ENCODE data around the gene TRMT61A.
A peak's percentile ranks its signal among the peaks of the same experiment; 100 is the strongest.

Gene TRMT61A

DNA sequence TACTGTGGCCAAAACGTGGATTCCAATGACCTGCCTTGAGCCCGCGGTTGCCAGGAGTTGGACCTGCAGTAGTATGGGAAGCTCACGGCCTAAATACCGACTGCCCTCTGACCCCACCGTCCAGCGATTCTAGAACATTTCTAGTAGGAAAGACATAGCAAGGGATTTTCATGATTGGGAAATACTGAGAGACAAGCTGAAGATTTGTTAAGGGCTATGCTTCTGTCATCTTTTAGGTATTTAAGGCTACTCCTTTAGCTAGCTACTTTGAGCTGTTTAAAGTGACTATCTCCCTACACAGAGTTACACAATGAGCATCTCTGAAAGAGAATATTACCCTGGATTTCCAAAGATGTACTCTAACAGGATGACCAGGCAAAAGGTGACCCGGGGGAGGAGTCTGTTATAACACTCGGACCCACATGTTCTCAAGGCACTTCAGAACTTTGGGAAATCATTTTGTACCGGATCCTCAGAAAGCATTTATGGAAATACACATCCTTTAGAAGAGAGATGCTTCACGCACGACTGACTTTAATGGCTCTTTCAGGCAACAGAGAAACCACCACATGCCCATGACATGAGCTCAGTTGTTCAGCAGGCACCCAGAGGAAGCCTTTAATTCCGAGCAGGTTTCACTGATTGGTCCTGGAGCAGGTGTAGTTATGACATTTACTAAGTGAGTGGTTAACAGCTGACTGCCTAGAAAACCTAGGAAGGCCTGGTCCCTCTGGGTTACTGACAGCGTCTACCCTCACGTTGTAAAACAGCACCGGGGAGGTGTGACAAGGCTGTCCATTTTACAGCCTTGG is 29.3 kb downstream of the TRMT61A start:
- no peaks in the 10 kb centered on the region for H3K27me3 ChIP-seq (ENCODE audit: control insufficient read depth in 2 of 2, insufficient read depth in 2 of 2, low read length in 2 of 2)
- H3K27ac ChIP-seq (ENCODE audit: low read depth in 2 of 2, low read length in 2 of 2) = peak overlapping the region in 1 of 2 donors; percentile 3
- no peak overlapping the region for H3K4me3 ChIP-seq (ENCODE audit: low read length in 2 of 2)
- H3K4me1 ChIP-seq (ENCODE audit: control insufficient read depth in 2 of 2, insufficient read depth in 2 of 2, low read length in 2 of 2) = peaks cover 16 to 28% of the 10 kb centered on the region in 2 donors
- peaks cover 25 to 34% of the 10 kb centered on the region in 2 donors for H3K36me3 ChIP-seq (ENCODE audit: control insufficient read depth in 2 of 2, insufficient read depth in 2 of 2, low read length in 2 of 2)
- H3K9me3 ChIP-seq (ENCODE audit: control insufficient read depth in 2 of 2, low read length in 2 of 2) = no peaks in the 10 kb centered on the region
- H3K9ac ChIP-seq (ENCODE audit: low read depth in 1 of 2, low read length in 2 of 2) = no peak overlapping the region

DNA sequence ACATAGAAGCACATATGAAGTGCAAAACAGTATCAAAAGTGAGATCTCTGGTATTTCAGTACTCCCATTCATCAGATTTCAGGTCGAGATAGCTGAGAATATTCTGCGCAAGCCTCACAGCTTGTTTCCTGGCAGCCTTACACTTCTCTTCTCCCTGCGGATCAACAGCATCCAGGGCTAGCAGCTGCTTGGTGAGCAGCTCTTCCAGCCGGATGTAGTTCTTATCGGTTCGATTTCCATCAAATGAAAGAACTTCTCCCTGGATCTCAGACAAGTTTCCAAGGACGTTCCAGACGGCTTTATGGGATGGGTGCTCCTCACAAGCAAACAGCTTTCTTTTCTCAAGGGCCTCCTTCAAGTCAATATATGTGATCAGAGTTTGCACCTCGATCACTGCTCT is 30.8 kb downstream of the TRMT61A start:
- H3K9me3 ChIP-seq (ENCODE audit: control insufficient read depth in 2 of 2, low read length in 2 of 2) = no peaks in the 10 kb centered on the region
- no peak overlapping the region for H3K4me3 ChIP-seq (ENCODE audit: low read length in 2 of 2)
- no peak overlapping the region for H3K27ac ChIP-seq (ENCODE audit: low read depth in 2 of 2, low read length in 2 of 2)
- H3K4me1 ChIP-seq (ENCODE audit: control insufficient read depth in 2 of 2, insufficient read depth in 2 of 2, low read length in 2 of 2) = peaks cover 26 to 38% of the 10 kb centered on the region in 2 donors
- peaks cover 25 to 34% of the 10 kb centered on the region in 2 donors for H3K36me3 ChIP-seq (ENCODE audit: control insufficient read depth in 2 of 2, insufficient read depth in 2 of 2, low read length in 2 of 2)
- no peaks in the 10 kb centered on the region for H3K27me3 ChIP-seq (ENCODE audit: control insufficient read depth in 2 of 2, insufficient read depth in 2 of 2, low read length in 2 of 2)
- H3K9ac ChIP-seq (ENCODE audit: low read depth in 1 of 2, low read length in 2 of 2) = no peak overlapping the region

DNA sequence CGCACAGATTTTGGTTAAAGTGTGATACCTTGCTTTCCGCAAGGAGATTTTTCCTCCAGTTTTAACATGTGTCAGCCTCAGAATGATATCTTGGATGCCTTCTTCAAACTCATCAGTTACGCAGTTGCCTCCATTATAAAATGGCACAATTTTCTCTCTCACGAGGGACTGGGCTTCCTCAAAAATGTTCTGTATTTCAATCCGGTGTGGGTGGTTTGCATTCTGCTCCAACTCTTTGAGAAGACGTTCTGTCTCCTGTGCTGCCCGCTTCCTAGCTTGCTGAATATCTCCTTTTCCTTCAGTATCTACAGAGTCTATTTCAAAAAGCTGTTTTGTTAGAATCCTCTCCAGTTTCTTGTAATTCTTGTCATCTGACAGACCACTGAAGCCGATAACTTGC is 31.7 kb downstream of the TRMT61A start:
- Histone ChIP-seq H3K9ac (ENCODE audit: low read depth in 1 of 2, low read length in 2 of 2) (peak overlapping the region; percentile 8 to 88), H3K9me3 (ENCODE audit: control insufficient read depth in 2 of 2, low read length in 2 of 2) (no peaks in the 10 kb centered on the region), H3K4me3 (ENCODE audit: low read length in 2 of 2) (peak overlapping the region; percentile 92 to 94), H3K27me3 (ENCODE audit: control insufficient read depth in 2 of 2, insufficient read depth in 2 of 2, low read length in 2 of 2) (no peaks in the 10 kb centered on the region), H3K27ac (ENCODE audit: low read depth in 2 of 2, low read length in 2 of 2) (no peak overlapping the region), H3K36me3 (ENCODE audit: control insufficient read depth in 2 of 2, insufficient read depth in 2 of 2, low read length in 2 of 2) (peaks cover 25 to 34% of the 10 kb centered on the region in 2 donors), H3K4me1 (ENCODE audit: control insufficient read depth in 2 of 2, insufficient read depth in 2 of 2, low read length in 2 of 2) (peaks cover 26 to 38% of the 10 kb centered on the region in 2 donors)

DNA sequence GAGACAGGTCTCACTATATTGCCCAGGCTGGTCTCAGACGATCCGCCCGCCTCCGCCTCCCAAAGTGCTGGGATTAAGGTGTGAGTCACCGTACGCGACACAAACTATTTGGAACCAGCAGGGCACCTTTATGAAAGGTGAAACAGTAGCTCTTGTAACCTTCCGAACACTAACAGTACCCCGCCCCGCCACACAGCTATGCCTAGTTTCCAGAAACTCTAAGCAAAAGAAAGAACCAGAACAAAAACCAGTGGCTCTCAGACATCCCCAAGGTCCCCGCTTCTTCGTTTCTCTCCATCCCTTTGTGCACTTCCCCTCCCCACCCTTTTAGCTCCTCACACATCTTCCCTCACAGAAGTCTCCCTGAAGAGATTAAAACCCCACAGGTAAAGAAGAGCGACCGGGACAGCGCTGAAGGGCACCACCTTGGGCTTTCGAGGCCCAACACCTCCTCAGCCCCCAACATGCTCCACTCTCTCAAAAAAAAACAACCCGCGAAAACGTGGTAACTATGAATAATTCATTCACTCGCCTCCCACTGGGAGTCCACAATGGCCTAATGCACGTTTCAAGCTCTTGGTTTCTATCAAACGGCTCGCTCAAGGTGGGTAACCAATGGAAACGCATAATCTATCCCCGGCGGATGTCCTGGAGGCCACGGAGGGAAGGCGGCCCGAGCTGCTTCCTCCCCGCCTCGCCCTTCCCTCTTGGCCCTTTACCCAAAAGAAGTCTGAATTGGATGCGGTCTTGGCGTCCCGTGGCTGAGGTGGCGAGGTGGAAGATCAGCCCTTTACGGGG is 32.6 kb downstream of the TRMT61A start:
- H3K9me3 ChIP-seq (ENCODE audit: control insufficient read depth in 2 of 2, low read length in 2 of 2) = no peaks in the 10 kb centered on the region
- peaks cover 26 to 38% of the 10 kb centered on the region in 2 donors for H3K4me1 ChIP-seq (ENCODE audit: control insufficient read depth in 2 of 2, insufficient read depth in 2 of 2, low read length in 2 of 2)
- H3K9ac ChIP-seq (ENCODE audit: low read depth in 1 of 2, low read length in 2 of 2) = peak overlapping the region; percentile 80 to 88
- H3K27ac ChIP-seq (ENCODE audit: low read depth in 2 of 2, low read length in 2 of 2) = peak overlapping the region; percentile 95 to 96
- no peaks in the 10 kb centered on the region for H3K27me3 ChIP-seq (ENCODE audit: control insufficient read depth in 2 of 2, insufficient read depth in 2 of 2, low read length in 2 of 2)
- H3K4me3 ChIP-seq (ENCODE audit: low read length in 2 of 2) = peak overlapping the region; percentile 92 to 94
- H3K36me3 ChIP-seq (ENCODE audit: control insufficient read depth in 2 of 2, insufficient read depth in 2 of 2, low read length in 2 of 2) = peaks cover 26 to 34% of the 10 kb centered on the region in 2 donors

DNA sequence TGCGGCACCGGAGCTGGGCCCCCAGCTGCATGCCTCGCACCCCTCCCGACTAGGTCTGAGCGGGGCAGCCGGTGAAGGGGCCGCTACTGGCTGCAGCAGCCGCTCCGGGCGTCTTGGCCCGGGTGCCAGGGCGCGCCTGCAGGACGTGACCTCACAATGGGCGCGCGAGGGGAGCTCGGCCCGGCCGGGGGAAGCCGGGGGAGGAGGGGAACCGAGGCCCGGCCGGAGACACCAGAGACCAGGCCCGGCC is 33.1 kb downstream of the TRMT61A start:
- Histone ChIP-seq H3K9ac (ENCODE audit: low read depth in 1 of 2, low read length in 2 of 2) (peak overlapping the region; percentile 80 to 88), H3K4me3 (ENCODE audit: low read length in 2 of 2) (peak overlapping the region; percentile 92 to 94), H3K36me3 (ENCODE audit: control insufficient read depth in 2 of 2, insufficient read depth in 2 of 2, low read length in 2 of 2) (peaks cover 25 to 30% of the 10 kb centered on the region in 2 donors), H3K4me1 (ENCODE audit: control insufficient read depth in 2 of 2, insufficient read depth in 2 of 2, low read length in 2 of 2) (peaks cover 26 to 36% of the 10 kb centered on the region in 2 donors), H3K27ac (ENCODE audit: low read depth in 2 of 2, low read length in 2 of 2) (peak overlapping the region; percentile 95 to 96), H3K27me3 (ENCODE audit: control insufficient read depth in 2 of 2, insufficient read depth in 2 of 2, low read length in 2 of 2) (no peaks in the 10 kb centered on the region), H3K9me3 (ENCODE audit: control insufficient read depth in 2 of 2, low read length in 2 of 2) (no peaks in the 10 kb centered on the region)

DNA sequence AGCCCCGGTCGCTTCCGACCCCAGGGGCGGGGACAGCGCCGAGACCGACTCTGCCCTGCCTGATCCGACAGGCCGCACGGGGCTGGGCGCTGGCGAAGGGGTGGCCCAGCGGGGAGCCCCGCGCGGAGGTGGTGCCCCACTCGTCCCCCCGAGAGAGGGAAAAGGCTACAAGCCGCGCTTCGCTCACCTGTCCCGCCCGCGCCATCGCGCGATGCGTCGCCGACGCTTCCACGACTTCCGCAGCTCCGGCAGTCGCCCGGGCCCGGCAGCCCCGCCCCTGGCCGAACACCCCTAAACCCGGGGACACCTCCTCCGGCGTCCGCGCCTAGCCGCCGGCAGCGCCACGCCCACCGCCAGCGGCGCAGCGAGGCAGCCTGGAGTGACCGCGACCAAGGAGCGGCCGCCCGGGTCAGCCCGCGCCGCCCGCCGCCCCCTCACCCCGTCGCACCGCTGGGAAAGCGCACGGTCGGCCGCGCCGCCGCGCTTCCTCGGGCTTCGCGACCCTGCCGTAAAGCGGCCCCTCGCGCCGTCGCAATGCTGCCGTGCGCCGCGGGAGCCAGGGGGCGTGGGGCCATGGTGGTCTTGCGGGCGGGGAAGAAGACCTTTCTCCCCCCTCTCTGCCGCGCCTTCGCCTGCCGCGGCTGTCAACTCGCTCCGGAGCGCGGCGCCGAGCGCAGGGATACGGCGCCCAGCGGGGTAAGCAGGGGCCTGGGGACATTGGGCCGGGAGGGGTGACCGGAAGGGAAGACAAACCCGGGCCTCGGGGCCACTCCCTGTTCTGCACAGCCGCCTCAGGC is 33.6 kb downstream of the TRMT61A start, which contains the start of the genes BAG5 and COA8:
Gene BAG5, minus strand, starts transcription at position 229 of the 797 bp plus-strand sequence. CDS start 1,493 bp downstream, outside the sequence.
Gene COA8, plus strand, starts transcription at position 532 of the 797 bp plus-strand sequence. Its CDS starts 42 bp downstream, at position 574.
- Histone ChIP-seq H3K9ac (ENCODE audit: low read depth in 1 of 2, low read length in 2 of 2) (peak within 1 kb of the TSS; percentile 80 to 88), H3K27ac (ENCODE audit: low read depth in 2 of 2, low read length in 2 of 2) (peak within 1 kb of the TSS; percentile 95 to 96), H3K27me3 (ENCODE audit: control insufficient read depth in 2 of 2, insufficient read depth in 2 of 2, low read length in 2 of 2) (no peaks in the 10 kb centered on the region), H3K36me3 (ENCODE audit: control insufficient read depth in 2 of 2, insufficient read depth in 2 of 2, low read length in 2 of 2) (peaks cover 25 to 27% of the 10 kb centered on the region in 2 donors), H3K4me1 (ENCODE audit: control insufficient read depth in 2 of 2, insufficient read depth in 2 of 2, low read length in 2 of 2) (peaks cover 26 to 34% of the 10 kb centered on the region in 2 donors), H3K9me3 (ENCODE audit: control insufficient read depth in 2 of 2, low read length in 2 of 2) (no peaks in the 10 kb centered on the region), H3K4me3 (ENCODE audit: low read length in 2 of 2) (peak within 1 kb of the TSS; percentile 92 to 94)

DNA sequence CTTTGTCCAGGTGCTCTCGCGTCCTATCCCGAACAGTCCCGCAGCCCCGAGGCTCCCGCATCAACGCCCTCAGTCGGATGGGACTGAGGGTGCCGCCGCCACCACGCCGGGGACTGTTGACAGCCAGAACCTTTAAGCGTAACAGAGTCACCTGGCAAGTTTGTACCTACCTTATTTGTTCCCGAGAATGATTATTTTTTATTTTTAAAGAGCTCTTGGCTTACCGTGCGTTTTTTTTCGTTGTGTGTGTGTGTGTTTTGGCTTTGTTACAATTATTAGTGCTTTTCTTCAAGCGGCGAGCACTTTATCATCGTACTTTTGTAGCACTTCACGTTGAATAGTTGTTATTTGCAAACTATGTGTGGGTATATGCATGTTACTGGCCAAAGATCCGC is 34.2 kb downstream of the TRMT61A start:
- Histone ChIP-seq H3K4me3 (ENCODE audit: low read length in 2 of 2) (peak overlapping the region; percentile 92 to 94), H3K27me3 (ENCODE audit: control insufficient read depth in 2 of 2, insufficient read depth in 2 of 2, low read length in 2 of 2) (no peaks in the 10 kb centered on the region), H3K27ac (ENCODE audit: low read depth in 2 of 2, low read length in 2 of 2) (peak overlapping the region; percentile 95 to 96), H3K36me3 (ENCODE audit: control insufficient read depth in 2 of 2, insufficient read depth in 2 of 2, low read length in 2 of 2) (peaks cover 22 to 23% of the 10 kb centered on the region in 2 donors), H3K9me3 (ENCODE audit: control insufficient read depth in 2 of 2, low read length in 2 of 2) (no peaks in the 10 kb centered on the region), H3K4me1 (ENCODE audit: control insufficient read depth in 2 of 2, insufficient read depth in 2 of 2, low read length in 2 of 2) (peaks cover 26 to 34% of the 10 kb centered on the region in 2 donors), H3K9ac (ENCODE audit: low read depth in 1 of 2, low read length in 2 of 2) (peak overlapping the region; percentile 80 to 88)

DNA sequence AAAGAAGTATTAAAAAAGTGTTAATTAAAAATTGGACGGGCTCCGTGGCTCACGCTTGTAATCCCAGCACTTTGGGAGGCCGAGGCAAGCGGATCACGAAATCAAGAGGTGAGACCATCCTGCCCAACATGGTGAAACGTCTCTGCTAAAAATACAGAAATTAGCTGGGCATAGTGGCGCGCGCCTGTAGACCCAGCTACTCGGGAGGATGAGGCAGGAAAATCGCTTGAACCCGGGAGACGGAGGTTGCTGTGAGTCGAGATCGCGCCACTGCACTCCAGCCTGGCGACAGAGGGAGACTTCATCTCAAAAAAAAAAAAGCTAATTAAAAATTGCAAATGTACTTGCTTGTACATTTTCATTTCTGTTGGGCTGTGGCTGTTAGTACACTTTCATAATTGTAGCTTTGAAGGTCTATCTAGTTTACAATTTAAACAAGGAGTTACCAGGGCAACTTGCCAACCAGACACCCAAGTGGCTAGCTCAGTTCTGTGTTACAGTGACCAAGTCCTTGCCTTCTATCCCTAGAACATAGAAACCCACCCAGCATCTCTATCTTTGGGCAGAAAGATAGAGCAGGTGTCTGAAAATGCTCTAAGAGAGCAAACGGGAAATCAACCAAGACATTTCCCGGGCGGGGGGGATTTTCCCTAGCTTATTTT is 35.0 kb downstream of the TRMT61A start:
- peak overlapping the region; percentile 92 to 94 for H3K4me3 ChIP-seq (ENCODE audit: low read length in 2 of 2)
- peaks cover 26 to 32% of the 10 kb centered on the region in 2 donors for H3K4me1 ChIP-seq (ENCODE audit: control insufficient read depth in 2 of 2, insufficient read depth in 2 of 2, low read length in 2 of 2)
- H3K9ac ChIP-seq (ENCODE audit: low read depth in 1 of 2, low read length in 2 of 2) = peak overlapping the region; percentile 80 to 88
- H3K36me3 ChIP-seq (ENCODE audit: control insufficient read depth in 2 of 2, insufficient read depth in 2 of 2, low read length in 2 of 2) = peaks cover 16% of the 10 kb centered on the region in 2 donors
- no peaks in the 10 kb centered on the region for H3K9me3 ChIP-seq (ENCODE audit: control insufficient read depth in 2 of 2, low read length in 2 of 2)
- no peak overlapping the region for H3K27ac ChIP-seq (ENCODE audit: low read depth in 2 of 2, low read length in 2 of 2)
- no peaks in the 10 kb centered on the region for H3K27me3 ChIP-seq (ENCODE audit: control insufficient read depth in 2 of 2, insufficient read depth in 2 of 2, low read length in 2 of 2)

DNA sequence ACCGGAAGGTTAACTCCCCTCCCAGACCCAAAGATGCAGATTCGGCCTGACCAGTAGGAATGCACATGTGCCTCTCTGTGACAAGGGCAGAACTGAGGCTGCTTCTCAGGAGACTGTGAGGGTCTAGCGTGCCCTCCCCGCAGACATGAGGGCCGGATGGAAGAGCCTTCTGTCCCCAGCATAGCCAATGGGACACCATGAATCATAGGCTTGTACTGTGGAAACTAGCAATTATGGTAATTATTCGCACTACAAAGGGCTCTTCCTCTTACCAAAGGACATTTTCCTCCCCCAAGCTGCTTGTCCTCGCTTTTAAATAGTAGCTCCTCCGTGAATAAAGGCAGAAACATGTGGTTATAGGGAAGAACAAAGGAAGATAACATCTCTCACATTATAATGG is 40.0 kb downstream of the TRMT61A start:
- Histone ChIP-seq H3K9me3 (ENCODE audit: control insufficient read depth in 2 of 2, low read length in 2 of 2) (no peaks in the 10 kb centered on the region), H3K36me3 (ENCODE audit: control insufficient read depth in 2 of 2, insufficient read depth in 2 of 2, low read length in 2 of 2) (peaks cover 1 to 5% of the 10 kb centered on the region in 2 donors), H3K4me3 (ENCODE audit: low read length in 2 of 2) (no peak overlapping the region), H3K9ac (ENCODE audit: low read depth in 1 of 2, low read length in 2 of 2) (no peak overlapping the region), H3K27ac (ENCODE audit: low read depth in 2 of 2, low read length in 2 of 2) (no peak overlapping the region), H3K4me1 (ENCODE audit: control insufficient read depth in 2 of 2, insufficient read depth in 2 of 2, low read length in 2 of 2) (peaks cover 7 to 12% of the 10 kb centered on the region in 2 donors), H3K27me3 (ENCODE audit: control insufficient read depth in 2 of 2, insufficient read depth in 2 of 2, low read length in 2 of 2) (no peaks in the 10 kb centered on the region)

All from mucosa of rectum (tissue), 2 donors.